Measurements from ENCODE around the gene MED27. TPM values are rescaled to one million over a fixed set of nuclear protein-coding genes. Genes with fewer than 3 reads are reported as not detected.
A peak's percentile ranks its signal among the peaks of the same experiment; 100 is the strongest.

Gene MED27
- polyA plus RNA-seq (2013, experiment 1 of 2; ENCODE audit: insufficient read length) = 29.9 TPM
- polyA plus RNA-seq (2013, experiment 2 of 2; ENCODE audit: insufficient read length) = 30.1 TPM

- peak; percentile 90 for DNase-seq
Measured at GRCh38 chr9:132079391-132080091, at the start of gene MED27. Gene MED27, minus strand, starts transcription at chr9:132079867. Its CDS starts 23 bp downstream, at chr9:132079844.

- no peak for DNase-seq
Measured at GRCh38 chr9:132127888-132128534, 48.3 kb upstream of the MED27 start.

- no peak for DNase-seq
Measured at GRCh38 chr9:132126680-132127236, 47.1 kb upstream of the MED27 start.

- DNase-seq = no peak
Measured at GRCh38 chr9:132125944-132126679, 46.4 kb upstream of the MED27 start.

- DNase-seq = no peak
Measured at GRCh38 chr9:132125361-132125760, 45.7 kb upstream of the MED27 start.

- DNase-seq = no peak
Measured at GRCh38 chr9:132124800-132125199, 45.1 kb upstream of the MED27 start.

GRCh38 chr9:132121021-132121420 lies 41.4 kb upstream of the MED27 start:
- DNase-seq = no peak

- no peak for DNase-seq
Measured at GRCh38 chr9:132117694-132118093, 38.0 kb upstream of the MED27 start.

GRCh38 chr9:132116583-132116982 lies 36.9 kb upstream of the MED27 start:
- DNase-seq = no peak

- DNase-seq = peak; percentile 59
Measured at GRCh38 chr9:132114102-132114707, 34.5 kb upstream of the MED27 start.

GRCh38 chr9:132109291-132109690 lies 29.6 kb upstream of the MED27 start:
- no peak for DNase-seq

- no peak for DNase-seq
Measured at GRCh38 chr9:132108728-132109127, 29.1 kb upstream of the MED27 start.

- DNase-seq = peak; percentile 43
Measured at GRCh38 chr9:132099741-132100407, 20.2 kb upstream of the MED27 start.

GRCh38 chr9:132099167-132099566 lies 19.5 kb upstream of the MED27 start:
- DNase-seq = no peak

GRCh38 chr9:132094314-132094791 lies 14.7 kb upstream of the MED27 start:
- peak; percentile 96 for DNase-seq

GRCh38 chr9:132090771-132091170 lies 11.1 kb upstream of the MED27 start:
- DNase-seq = peak; percentile 9

GRCh38 chr9:132087438-132088030 lies 7.9 kb upstream of the MED27 start:
- no peak for DNase-seq

- no peak for DNase-seq
Measured at GRCh38 chr9:132082188-132082587, 2.5 kb upstream of the MED27 start.

- no peak for DNase-seq
Measured at GRCh38 chr9:132078699-132079356, 839 bp downstream of the MED27 start.

- peak; percentile 77 for DNase-seq
Measured at GRCh38 chr9:132077881-132078698, 1.6 kb downstream of the MED27 start.

All from fibroblast of skin of abdomen (primary cell).